OCI-LY7 (cell line): ENCODE results near the gene LILRB1.
"Not testable (repeated sequence)": the region's sequence is repeated elsewhere in the genome, so short reads cannot be mapped to it uniquely, and the experiment has no call there.

Source experiments
- CTCF ChIP-seq: fragments of 200-600 bp; sonication (generic); conservative IDR thresholded peaks from 2 replicates; pipeline ENCODE4 v1.5.1; 2014; ENCODE audit warnings: mild to moderate bottlenecking, antibody characterized with exemption, low read length, moderate library complexity, mixed read lengths
- EZH2phosphoT487 ChIP-seq: fragments of 200-600 bp; sonication (generic); IDR thresholded peaks from 2 replicates; pipeline ENCODE4 v1.6.1; 2018; ENCODE audit warnings: low read depth, borderline replicate concordance, mild to moderate bottlenecking, mixed run types, antibody characterized with exemption, low read length, moderate library complexity, mixed read lengths

GRCh38 chr19:54631489-54632337, 1.4 kb downstream of the LILRB1 start:
- TF ChIP-seq CTCF, EZH2phosphoT487: not testable (repeated sequence)
